GM19467 (cell line): ENCODE data around the gene WDR27.

Experiments
- ATAC-seq: cut with Tn5 transposase; IDR thresholded peaks from one replicate; pipeline ENCODE4 v1.9.1; 2021; ENCODE audit warnings: mild to moderate bottlenecking, moderate library complexity; ENCODE audit not compliant: unreplicated experiment

WDR27 gene

GRCh38 chr6:169568314-169569087 is 133.3 kb downstream of the WDR27 start:
- ATAC-seq = no peak

DNA sequence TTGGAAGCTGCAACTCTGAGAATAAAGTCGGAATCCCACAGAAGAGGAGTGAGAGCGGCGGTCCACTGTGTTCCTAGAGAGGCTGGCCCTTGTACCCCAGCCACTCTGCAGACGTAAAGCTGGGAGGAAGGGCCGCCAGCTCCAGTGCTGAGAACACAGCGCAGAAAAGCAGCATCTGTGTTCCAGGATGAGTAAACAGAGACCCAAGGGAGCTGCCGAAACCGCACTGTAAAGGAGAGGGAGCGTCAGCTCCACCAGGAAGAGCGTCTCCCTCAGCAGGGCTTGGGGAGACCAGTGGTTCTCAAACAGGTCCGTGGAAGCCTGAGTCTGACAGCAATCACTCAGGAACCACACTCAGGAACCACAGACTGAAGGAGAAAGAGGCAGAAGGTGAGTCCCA is 134.0 kb downstream of the WDR27 start:
- no peak for ATAC-seq

GRCh38 chr6:169566961-169567750 is 134.7 kb downstream of the WDR27 start:
- ATAC-seq = no peak

DNA sequence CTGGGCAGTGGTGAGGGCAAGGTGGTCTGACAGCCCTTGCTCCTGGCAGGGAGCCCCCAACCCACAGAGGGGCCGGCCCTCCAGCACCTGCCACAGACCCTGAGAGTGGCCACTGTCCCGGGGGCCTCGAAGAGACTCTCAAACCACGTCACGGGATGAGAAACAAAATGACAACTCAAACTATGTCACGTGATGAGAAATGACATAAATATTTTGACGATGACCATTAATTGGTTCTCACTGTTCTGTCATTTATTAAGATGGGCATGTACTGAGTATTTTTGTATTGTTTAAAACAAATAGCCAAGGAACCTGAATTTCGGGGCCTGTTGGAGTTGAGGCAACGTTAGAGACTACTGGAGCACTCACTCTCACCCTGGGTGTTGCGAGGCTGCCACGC is 135.5 kb downstream of the WDR27 start:
- ATAC-seq = no peak

- ATAC-seq = no peak
These were observed 137.2 kb downstream of the WDR27 start for GRCh38 chr6:169564453-169565240.

GRCh38 chr6:169561665-169562064 is 140.2 kb downstream of the WDR27 start:
- ATAC-seq = no peak

- ATAC-seq = no peak
These were observed 142.2 kb downstream of the WDR27 start for GRCh38 chr6:169559592-169559991.

GRCh38 chr6:169558774-169559441 is 142.9 kb downstream of the WDR27 start:
- no peak for ATAC-seq

DNA sequence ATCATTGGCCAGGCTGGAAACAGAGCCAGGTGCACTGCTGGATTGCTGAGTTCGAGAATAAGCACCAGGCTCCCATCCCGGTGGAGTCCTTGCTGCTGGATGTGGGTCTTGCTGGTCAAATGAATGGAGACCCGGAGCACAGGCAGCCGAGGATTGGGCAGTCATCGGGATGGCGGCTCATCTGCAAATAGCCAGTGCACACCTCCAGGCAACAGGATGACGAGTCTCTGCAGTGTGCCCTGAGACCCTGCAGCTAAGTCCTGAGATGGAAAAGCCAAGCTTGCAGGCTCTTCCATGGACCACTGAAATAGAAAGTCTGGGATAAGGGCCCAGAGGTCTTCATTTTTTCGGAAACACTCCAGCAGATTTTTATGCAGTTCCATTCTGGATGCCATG is 143.5 kb downstream of the WDR27 start:
- ATAC-seq = no peak

DNA sequence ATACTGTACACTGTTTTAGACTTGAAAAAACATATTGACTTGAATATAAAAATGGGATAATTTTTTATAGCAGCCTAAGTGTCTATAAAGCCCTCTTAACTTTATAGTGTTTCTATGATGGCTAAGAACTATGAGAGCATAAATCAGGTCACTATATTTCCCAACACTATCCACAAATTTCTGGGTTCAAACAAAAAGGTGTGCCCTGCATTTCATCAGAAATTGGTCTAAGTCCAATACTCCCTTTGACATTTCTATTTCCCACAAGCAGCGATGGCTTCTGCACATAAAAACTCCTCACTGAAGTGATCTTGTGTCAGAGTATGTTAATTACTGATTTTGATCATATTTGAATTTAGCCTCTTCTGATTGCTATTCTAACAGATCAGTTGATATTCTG is 143.9 kb downstream of the WDR27 start:
- ATAC-seq = no peak

DNA sequence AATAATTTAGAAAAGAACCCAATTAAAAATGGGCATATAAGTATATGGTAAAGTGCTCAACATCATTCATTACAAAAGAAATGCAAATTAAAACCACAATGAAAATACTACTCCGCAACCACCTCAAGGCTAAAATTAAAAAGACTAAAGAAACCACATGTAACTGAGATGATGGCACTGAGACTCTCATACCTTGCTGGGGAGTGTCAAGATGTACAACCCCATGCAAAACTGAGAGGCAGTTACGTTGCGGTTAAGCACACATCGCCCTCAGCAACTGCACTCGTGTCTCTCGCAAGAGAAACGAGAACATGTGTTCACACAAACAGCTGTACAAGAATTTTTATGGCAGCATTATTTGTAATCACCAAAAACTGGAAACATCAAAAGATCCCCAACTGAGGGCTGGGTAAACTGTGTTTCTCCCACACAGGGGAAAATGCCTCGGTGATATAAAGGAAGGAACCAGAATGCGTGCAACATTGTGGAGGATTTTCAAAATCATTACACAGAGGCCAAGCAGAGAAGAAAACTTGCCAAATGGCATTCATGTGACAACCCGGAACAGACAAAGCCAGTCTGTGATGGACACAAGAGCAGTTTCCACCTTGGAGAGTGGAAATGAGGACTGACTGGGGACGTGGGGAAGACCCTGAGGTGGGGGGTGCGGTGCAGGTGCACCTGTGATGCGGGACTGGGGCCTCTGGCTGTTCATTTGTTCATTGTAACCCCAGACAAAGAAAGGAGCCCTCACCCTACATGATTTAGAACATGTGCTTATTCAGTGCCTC is 144.9 kb downstream of the WDR27 start:
- ATAC-seq = peak; percentile 99

DNA sequence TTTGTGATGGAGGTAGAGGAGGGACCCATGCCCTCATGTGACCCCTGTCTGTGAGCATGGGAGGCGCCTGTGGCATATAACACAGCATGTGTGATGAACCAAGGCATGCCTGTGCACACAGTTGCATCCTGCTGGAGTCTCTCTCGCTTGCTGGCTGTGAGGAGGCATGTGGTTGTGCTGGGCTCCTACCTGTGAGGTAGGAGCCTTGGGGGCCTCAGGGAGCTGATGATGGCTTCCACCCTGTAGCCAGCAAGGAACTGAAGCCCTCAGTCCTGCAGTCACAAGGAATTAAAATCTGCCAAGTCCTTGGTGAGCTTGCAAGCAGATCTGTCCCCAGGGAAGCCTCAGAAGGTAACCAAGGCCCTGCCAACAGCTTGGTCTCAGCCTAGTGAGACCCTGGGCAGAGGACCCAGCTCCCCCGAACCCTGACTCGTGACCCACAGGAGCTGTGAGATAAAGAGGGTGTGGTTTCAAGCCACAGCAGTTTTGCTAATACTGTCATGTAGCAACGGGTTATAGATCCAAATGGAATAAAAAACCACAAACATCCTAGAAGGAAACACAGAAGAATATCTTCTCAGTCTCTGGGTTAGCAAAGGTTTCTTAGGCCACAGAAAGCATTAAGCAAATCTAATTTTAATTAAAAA is 145.7 kb downstream of the WDR27 start:
- no peak for ATAC-seq

- no peak for ATAC-seq
These were observed 155.8 kb downstream of the WDR27 start for GRCh38 chr6:169545982-169546381.

- ATAC-seq = no peak
These were observed 158.1 kb downstream of the WDR27 start for GRCh38 chr6:169543704-169544103.

DNA sequence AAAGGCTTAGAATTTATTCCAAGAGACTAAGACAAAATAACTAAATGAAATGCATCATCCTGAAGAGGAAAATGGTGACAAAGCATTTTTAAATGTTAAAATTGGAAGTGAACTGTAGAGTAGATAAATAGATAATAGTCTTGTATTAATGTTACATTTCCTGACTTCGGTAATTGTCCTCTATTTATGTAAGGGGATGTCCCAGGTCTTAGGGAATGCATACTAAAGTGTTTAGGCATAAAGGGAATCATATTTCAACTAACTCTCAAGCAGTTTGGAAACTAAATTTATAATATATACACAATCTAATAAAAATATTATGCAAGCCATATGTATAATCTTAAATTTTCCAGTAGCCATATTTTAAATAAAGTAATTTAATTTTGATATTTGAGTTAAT is 159.3 kb downstream of the WDR27 start:
- no peak for ATAC-seq

GRCh38 chr6:169539176-169539897 is 162.5 kb downstream of the WDR27 start:
- no peak for ATAC-seq

GRCh38 chr6:169536446-169537170 is 165.2 kb downstream of the WDR27 start:
- no peak for ATAC-seq

GRCh38 chr6:169534039-169534421 is 167.8 kb downstream of the WDR27 start:
- no peak for ATAC-seq
